Lung (tissue), 12 donors: ENCODE measurements around the gene INPP1. TPM values are rescaled to one million over a fixed set of nuclear protein-coding genes. Genes with fewer than 3 reads are reported as not detected.

Source experiments
- ATAC-seq: fragments of 200-7000 bp; cut with Tn5 transposase; one replicate; pipeline ENCODE4 v1.9.1; 2020; ENCODE audit warnings: moderate number of reproducible peaks; ENCODE audit not compliant: insufficient read depth, low FRiP score
- DNase-seq, 3 donors: peaks; one replicate each; pipeline ENCODE4 v3.0.0-alpha.2; 2013 to 2017
- H3K27ac ChIP-seq, 2 donors: one replicate each; pipeline ENCODE4 v1.5.1; 2013; ENCODE audit warnings: mild to moderate bottlenecking in 2 of 2, moderate library complexity in 2 of 2, control low read depth in 1 of 2, inconsistent platforms in 1 of 2, low read depth in 1 of 2, low read length in 1 of 2
- H3K27me3 ChIP-seq, 3 donors: one replicate each; pipeline ENCODE4 v1.5.1; 2013; ENCODE audit warnings: low read length in 2 of 3; ENCODE audit not compliant: control insufficient read depth in 3 of 3, insufficient read depth in 3 of 3
- H3K36me3 ChIP-seq, 4 donors: one replicate each; pipeline ENCODE4 v1.5.1; 2013; ENCODE audit warnings: low read length in 4 of 4, mild to moderate bottlenecking in 1 of 4, moderate library complexity in 1 of 4; ENCODE audit not compliant: control insufficient read depth in 4 of 4, insufficient read depth in 4 of 4
- H3K4me1 ChIP-seq, 5 donors: one replicate each; pipeline ENCODE4 v1.5.1; 2013; ENCODE audit warnings: low read length in 5 of 5, mild to moderate bottlenecking in 2 of 5, moderate library complexity in 1 of 5; ENCODE audit not compliant: control insufficient read depth in 5 of 5, insufficient read depth in 5 of 5
- H3K4me3 ChIP-seq: one replicate; pipeline ENCODE4 v1.5.1; 2013; ENCODE audit warnings: mild to moderate bottlenecking, control low read depth, moderate library complexity
- H3K9ac ChIP-seq, 2 donors: one replicate each; pipeline ENCODE4 v1.5.1; 2013; ENCODE audit warnings: low read length in 2 of 2, control low read depth in 1 of 2; ENCODE audit not compliant: insufficient read depth in 1 of 2
- H3K9me3 ChIP-seq, 4 donors: one replicate each; pipeline ENCODE4 v1.5.1; 2013; ENCODE audit warnings: low read length in 3 of 4, mild to moderate bottlenecking in 1 of 4, moderate library complexity in 1 of 4; ENCODE audit not compliant: control insufficient read depth in 4 of 4, insufficient read depth in 3 of 4
- CTCF ChIP-seq: IDR thresholded peaks from 2 replicates; pipeline ENCODE4 v1.5.1; 2012; ENCODE audit warnings: mild to moderate bottlenecking; ENCODE audit errors: control extremely low read depth, extremely low read depth
- WGBS, 2 donors: extraction: QIAGEN DNeasy Blood & Tissue Kit; methylation state at CpG; one replicate each; pipeline ENCODE4 v1.1.7; 2013; 5-methylcytosine and 5-hydroxymethylcytosine counted together
- polyA plus RNA-seq, 2 donors: library from polyadenylated mRNA; stranded (reverse); fragments of 200-250 nt; gene quantifications; one replicate each; pipeline ENCODE4 v1.2.1, GENCODE V29; 2013
- total RNA-seq, 2 donors: library from RNA; depleted of rRNA in 1 of 2; stranded (reverse); fragments of >200 nt in 1 of 2; gene quantifications; one replicate each; pipeline ENCODE4 v1.2.1, GENCODE V29; 2014 to 2021
- donor health status: control.
- donor health status: control.
- donor health status: Bipolar disorder and iron deficiency.
- donor health status: healthy.
- donor health status: DM: yes; HTN: yes; CAD: no.

The INPP1 gene
- total and polyA plus RNA-seq, 4 donors: 15.7 to 26.7 (median 18.5) TPM

- H3K9me3 ChIP-seq: no peaks in the 10 kb centered on the region
- ATAC-seq: no peak
- H3K9ac ChIP-seq: no peak overlapping the region
- no peak for TF ChIP-seq CTCF
- H3K4me1 ChIP-seq: peaks cover 0 to 12% (median 0%) of the 10 kb centered on the region in 5 donors
- 35 to 43% methylated on average over 2 of the region's 2 CpGs for WGBS, 2 donors
- peak overlapping the region in 1 of 2 donors; percentile 45 for H3K27ac ChIP-seq
- peaks cover 0 to 2% (median 0%) of the 10 kb centered on the region in 4 donors for H3K36me3 ChIP-seq
- DNase-seq: no peak
- no peak overlapping the region for H3K4me3 ChIP-seq
- H3K27me3 ChIP-seq: no peaks in the 10 kb centered on the region
Observed at GRCh38 chr2:190415794-190416775, 72.7 kb downstream of the INPP1 start.

- no peaks in the 10 kb centered on the region for H3K9me3 ChIP-seq
- DNase-seq: no peak
- H3K4me1 ChIP-seq: peaks cover 0 to 12% (median 0%) of the 10 kb centered on the region in 5 donors
- 91% methylated on average over 9 of the region's 9 CpGs for WGBS, 2 donors
- no peaks in the 10 kb centered on the region for H3K27me3 ChIP-seq
- H3K4me3 ChIP-seq: no peak overlapping the region
- no peak overlapping the region for H3K27ac ChIP-seq
- H3K9ac ChIP-seq: no peak overlapping the region
- peaks cover 0 to 2% (median 0%) of the 10 kb centered on the region in 4 donors for H3K36me3 ChIP-seq
- ATAC-seq: no peak
- TF ChIP-seq CTCF: no peak
Observed at GRCh38 chr2:190417045-190417842, 73.9 kb downstream of the INPP1 start.

- WGBS, 2 donors: 32 to 59% methylated on average over 1 of the region's 1 CpG
- no peak overlapping the region for H3K27ac ChIP-seq
- H3K4me1 ChIP-seq: peaks cover 0 to 8% (median 0%) of the 10 kb centered on the region in 5 donors
- no peaks in the 10 kb centered on the region for H3K9me3 ChIP-seq
- ATAC-seq (no peak), DNase-seq (no peak)
- no peak for TF ChIP-seq CTCF
- no peaks in the 10 kb centered on the region for H3K27me3 ChIP-seq
- H3K36me3 ChIP-seq: peaks cover 0 to 2% (median 0%) of the 10 kb centered on the region in 4 donors
- no peak overlapping the region for H3K4me3 ChIP-seq
- H3K9ac ChIP-seq: no peak overlapping the region
Observed at GRCh38 chr2:190418727-190419126, 75.3 kb downstream of the INPP1 start.
